ENCODE data around the gene CES2.

DNA sequence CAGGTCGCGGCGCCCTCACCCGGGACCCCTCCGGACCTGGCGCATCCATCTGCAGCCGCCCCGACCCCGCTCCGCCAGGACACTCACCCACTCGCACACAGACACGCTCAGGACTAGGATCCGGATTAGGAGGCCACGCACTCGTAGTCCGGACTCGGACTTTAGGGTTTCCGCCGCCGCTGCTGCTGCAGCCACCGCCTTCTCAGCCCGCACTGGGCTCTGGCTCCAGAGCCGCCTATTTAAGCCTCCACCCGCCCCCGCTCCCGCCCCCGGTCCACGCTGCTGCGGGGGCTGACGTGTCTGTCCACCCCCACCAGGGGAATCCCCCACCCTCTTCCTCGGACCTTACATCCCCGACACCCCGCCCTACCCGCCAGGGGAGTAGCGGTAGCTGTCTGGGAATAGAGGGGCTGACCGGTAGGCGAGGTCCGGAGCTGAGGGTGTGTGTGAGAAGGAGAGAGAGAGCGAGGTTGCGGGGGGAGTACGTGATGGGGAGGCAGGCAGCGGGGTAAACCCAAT, 9.9 kb upstream of the CES2 start, which contains the start of gene RRAD:
- TF ChIP-seq, protein P1, sequence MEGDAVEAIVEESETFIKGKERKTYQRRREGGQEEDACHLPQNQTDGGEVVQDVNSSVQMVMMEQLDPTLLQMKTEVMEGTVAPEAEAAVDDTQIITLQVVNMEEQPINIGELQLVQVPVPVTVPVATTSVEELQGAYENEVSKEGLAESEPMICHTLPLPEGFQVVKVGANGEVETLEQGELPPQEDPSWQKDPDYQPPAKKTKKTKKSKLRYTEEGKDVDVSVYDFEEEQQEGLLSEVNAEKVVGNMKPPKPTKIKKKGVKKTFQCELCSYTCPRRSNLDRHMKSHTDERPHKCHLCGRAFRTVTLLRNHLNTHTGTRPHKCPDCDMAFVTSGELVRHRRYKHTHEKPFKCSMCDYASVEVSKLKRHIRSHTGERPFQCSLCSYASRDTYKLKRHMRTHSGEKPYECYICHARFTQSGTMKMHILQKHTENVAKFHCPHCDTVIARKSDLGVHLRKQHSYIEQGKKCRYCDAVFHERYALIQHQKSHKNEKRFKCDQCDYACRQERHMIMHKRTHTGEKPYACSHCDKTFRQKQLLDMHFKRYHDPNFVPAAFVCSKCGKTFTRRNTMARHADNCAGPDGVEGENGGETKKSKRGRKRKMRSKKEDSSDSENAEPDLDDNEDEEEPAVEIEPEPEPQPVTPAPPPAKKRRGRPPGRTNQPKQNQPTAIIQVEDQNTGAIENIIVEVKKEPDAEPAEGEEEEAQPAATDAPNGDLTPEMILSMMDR (IDR thresholded peaks at IDR 0.05; ENCODE audit: borderline replicate concordance, extremely low read depth, low read length, poor library complexity, severe bottlenecking), result no peak
- TF ChIP-seq EZH2 (IDR thresholded peaks at IDR 0.05; ENCODE audit: borderline replicate concordance, low read depth, low read length, severe bottlenecking), result no peak
